GM21423 (cell line): ENCODE results near the gene RFX3.
A peak's percentile ranks its signal among the peaks of the same experiment; 100 is the strongest.

Experiments
- ATAC-seq: cut with Tn5 transposase; IDR thresholded peaks from one replicate; pipeline ENCODE4 v1.9.1; 2021; ENCODE audit warnings: mild to moderate bottlenecking, moderate library complexity; ENCODE audit not compliant: unreplicated experiment

Gene RFX3

DNA sequence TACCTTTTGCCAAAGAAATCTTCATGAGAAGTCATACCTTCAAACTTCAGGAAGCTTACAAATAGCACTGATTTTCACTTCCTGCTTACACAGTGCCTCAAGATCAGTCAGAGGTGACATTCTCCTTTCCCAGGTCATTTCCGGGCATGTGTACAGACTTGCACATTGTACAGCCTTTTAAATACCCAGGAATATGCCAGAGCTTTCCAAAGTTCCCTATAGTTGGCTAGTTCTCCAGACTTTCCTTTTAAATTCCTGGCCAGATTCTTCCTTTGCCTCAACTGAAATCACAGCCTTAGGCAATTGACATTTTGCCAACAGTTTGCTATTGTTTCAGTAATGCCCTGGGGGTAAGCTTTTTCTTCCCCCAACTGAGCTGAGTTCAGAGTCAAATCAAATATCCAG, 47.2 kb downstream of the RFX3 start:
- peak; percentile 41 for ATAC-seq

DNA sequence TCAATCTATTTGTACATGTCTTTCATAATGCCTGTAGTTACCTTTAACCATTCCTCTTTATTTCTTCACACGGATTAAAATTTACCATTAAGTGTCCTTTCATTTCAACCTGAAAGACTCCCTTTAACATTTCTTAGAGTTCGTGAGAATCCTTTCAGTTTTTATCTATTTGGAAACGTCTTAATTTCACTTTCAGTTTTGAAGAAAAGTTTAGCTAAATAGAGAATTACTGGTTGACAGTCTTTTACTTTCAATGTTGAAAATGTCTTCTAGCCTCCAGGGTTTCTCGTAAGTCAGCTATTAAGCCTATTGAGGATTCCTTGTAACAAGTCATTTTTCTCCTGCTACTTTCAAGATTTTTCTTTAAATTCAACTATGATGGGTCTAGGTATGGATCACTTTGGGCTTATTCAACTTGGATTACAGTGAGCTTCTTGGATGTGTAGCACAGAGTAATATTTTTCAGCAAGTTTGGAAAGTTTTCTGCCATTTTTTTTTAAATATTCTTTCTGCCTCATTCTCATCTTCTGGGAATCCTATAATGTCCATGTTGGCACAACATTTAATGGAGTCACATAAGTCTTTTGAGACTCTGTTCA, 48.5 kb downstream of the RFX3 start:
- no peak for ATAC-seq

DNA sequence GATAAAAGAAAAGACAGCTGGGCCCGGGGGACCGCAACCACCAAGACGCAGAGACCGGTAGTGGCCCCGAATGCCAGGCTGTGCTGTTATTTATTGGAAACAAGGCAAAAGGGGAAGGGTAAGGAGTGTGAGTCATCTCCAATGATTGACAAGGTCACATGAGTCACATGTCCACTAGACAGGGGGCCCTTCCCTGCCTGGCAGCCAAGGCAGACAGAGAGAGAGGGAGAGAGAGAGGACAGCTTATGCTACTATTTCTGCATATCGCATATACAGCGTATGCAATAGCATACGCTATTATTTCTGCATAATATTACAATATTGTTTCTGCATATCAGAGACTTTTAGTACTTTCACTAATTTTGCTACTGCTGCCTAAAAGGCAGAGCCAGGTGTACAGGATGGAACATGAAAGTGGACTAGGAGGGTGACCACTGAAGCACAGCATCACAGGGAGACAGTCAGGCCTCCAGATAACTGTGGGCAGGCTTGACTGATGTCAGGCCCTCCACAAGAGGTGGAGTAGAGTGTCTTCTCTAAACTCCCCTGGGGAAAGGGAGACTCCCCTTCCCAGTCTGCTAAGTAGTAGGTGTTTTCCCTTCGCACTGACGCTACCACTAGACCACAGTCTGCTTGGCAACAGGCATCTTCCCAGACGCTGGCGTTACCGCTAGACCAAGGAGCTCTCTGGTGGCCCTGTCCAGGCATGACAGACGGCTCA, 50.3 kb downstream of the RFX3 start:
- peak; percentile 19 for ATAC-seq

DNA sequence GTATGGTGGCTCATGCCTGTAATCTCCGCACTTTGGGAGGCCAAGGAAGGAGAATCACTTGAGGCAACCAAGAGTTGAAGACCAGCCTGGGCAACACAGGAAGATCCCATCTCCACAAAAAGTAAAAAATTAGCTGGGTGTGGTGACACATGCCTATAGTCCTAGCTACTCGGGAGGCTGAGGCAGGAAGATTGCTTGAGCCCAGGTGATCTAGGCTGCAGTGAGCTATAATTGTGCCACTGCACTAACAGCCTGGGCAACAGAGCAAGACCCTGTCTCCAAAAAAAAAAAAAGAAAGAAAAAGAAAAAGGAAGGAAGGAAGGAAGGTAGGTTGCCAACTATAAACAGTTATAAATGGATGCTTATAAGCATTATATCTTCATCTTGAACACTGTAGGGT, 51.0 kb downstream of the RFX3 start:
- no peak for ATAC-seq

DNA sequence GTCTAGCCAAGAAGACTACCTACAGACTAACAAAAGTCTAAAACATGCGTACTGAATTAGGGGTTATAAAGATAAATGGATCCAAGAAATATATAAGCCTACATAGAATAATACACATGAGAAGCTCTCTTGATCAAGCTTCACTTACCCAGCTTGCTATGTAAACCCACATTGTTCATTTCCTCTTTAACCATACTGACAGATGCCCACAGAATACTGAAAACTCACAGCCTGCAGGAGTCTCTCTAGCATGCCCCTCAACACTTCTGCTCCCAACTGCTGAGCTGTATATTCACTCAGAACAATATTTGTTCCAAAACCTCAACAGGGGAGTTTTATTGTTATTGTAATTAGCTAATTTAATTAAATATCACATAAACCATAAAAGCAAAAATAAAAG, 52.4 kb downstream of the RFX3 start:
- peak; percentile 48 for ATAC-seq

DNA sequence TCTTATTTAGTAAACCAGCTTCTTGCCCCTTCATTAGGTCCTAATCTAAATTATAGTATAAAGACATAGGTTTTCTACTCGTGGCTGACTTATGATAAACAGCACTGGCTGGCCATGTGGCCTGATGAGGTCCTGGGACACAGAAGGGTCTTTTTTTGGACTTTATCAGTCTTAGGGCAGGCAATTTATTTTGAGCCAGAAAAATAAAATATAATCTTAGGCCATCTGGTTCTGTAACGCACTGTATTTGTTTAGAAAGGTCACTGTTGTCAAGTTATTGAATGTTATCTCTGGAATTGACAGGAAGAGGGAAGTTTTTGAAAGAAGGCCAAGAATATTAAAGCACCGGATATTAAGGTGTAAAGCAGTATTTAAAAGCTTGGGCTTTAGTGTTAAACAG, 53.9 kb downstream of the RFX3 start:
- ATAC-seq, result no peak

DNA sequence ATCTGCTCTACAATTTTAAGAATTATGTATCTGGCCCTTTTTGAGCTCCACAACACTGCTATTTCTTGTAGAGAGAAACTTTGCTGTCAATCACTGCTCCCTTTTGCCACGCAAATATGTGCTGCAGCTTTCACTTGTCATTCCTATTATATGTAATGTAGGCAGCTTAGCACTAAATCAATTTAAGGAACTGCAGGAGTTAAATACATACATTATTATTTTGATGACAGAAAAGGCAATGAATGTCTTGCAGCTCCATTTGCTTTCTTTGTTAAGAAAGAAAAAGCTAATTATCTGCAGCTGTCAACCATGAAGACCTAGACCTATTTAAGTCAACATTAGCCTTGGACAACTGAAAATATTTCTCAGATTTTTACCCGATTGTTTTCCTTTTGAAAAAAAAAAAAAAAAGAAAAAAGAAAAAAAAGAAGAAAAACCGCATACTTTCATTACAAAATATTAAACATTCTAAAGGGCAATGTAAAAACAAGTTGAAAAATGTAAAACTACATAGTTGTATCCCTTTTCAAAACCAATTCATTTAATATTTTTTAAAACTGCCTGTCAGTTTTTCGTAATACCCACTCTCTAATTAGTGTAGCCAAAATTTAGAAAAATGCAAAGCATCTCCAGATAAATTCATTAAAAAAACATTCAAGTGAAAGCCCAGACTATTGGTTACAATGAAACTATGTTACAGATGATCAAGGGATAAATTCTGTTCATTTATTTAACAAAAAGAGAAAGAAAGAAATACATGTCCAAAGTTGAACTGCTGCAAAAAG, 57.2 kb downstream of the RFX3 start:
- no peak for ATAC-seq

DNA sequence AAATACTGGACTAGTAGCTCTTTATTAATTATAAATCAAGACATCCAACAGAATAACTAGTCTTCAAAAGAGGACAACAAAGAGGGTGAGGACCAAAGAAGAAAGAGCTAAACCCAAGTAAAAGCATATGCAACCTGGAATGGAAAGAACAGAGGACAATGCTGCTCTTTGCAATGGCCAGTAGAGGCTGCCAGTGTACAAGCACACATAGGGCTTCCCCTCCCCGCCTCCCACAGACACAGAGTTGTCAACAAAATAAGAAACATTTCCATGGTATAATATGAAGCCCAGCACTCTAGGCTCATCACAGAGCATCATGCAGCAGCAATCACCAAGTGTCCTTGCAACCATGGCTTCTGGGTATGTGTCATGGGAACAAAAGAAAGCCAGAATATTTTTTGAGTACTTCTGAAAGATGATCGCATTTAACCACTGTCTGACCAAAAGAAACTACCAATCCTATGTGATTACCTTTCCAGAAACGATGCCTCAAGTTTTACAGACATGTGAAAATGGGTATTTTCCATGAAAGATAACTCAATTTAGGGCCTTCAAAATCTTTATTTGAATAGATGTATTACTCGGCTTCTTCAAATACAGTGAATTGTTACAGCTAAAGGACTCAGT, 58.1 kb downstream of the RFX3 start:
- peak; percentile 98 for ATAC-seq

DNA sequence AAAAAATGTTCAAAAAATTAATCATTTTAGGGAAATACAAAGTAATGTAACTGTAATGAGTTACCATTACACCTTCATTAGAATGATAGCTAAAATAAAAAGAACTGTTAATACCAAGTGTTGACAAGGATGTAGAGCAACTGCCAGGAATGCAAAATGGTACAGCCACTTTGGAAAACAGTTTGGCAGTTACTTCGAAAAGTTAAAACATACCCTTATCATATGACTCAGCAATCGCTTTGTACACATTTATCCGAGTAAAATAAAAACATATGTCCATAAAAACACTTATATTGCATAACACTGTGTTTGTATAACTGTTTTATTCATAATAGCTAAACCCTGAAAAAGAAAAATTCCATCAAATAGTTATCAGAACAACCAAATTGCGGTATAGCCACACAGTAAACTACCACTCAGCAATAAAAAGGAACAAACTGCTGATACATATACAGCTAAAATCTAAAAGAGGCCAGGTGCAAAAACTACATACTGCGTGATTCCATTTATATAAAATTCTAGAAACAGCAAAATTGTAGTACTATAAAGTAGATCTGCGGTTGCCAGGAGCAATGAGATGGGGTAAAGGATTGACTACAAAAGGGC, 61.7 kb downstream of the RFX3 start:
- no peak for ATAC-seq

DNA sequence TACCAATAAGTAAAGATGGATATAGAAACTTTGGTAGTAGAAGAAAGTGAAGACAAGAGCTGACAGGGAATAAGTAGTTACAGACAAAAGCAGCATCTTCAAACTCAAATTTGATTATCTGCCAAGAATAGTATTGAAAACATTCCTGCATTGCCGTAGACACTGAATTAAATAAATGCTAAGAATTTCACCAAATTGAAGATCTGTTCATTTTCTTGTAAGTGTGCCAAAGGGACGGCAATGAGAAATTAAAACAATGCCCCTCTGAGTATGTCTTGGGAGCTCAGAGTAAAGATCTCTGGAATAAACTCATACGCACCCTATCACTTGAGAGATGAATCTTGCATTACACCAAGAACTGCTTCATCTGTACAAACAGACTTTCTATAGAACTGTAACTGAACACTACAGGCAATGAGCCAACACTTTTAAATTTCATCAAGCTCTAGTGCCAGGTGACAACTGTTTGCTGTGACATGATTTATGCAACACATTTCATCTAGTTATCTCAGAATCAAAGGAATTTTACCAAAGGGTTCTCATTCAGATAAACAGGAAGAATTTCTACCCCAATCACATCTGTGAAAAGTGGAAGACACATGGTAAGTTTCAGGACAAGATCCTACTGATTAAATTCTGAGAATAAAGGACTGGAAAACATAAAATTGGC, 66.9 kb downstream of the RFX3 start:
- ATAC-seq, result no peak

DNA sequence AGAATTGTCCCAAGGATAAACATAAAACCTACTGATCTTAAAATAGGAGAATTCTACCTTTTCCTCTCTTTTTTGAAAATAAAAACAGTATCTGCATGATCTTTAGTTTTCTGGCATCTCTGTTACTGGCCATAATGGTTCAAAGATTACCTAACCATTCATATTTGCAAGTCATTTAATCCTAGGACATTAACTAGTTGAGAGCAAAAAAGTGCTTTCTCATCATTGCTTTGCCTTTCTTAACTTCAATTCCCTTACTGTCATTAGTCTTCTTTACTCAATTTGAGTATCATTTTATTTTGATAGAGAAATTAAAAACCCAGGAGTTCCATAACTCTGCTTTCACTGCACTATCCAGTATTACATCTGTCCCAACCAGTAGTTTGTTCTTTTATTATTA, 68.6 kb downstream of the RFX3 start:
- no peak for ATAC-seq

DNA sequence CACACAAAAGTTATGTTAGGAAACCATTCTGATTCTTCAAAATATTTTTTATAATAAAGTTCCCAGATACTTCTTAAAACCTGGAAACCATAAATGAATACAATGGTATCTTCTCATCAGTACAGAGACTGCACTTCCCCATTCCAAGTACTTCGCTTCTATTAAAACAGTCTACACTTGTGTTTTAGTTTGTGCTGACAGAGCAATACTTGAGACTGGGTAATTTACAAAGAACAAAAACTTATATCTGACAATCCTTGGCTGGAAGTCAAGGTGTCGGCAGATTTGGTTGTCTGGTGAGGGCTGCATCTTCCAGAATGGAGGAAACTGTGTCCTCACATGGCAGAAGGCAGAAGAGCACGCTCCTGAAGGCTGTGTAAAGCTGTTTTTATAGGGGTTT, 70.1 kb downstream of the RFX3 start:
- ATAC-seq, result no peak

DNA sequence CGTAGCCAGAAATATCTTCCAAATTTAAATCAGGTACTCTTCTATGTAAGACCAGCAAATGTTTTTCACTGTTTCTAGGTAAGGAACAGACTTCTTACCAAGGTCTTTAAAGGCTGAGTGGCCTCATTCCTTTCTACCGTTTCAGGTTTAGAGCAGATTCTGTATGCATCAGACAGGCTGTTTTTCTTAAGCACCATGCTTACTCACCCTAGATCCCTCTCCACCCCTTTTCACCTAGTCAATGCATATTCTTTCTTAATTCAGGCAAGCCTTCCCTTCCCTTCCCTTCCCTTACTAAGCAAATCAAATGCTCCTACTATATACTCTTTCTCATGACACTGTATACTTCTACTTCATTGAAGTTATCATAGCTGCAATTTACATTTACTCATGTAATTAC, 70.7 kb downstream of the RFX3 start:
- no peak for ATAC-seq

DNA sequence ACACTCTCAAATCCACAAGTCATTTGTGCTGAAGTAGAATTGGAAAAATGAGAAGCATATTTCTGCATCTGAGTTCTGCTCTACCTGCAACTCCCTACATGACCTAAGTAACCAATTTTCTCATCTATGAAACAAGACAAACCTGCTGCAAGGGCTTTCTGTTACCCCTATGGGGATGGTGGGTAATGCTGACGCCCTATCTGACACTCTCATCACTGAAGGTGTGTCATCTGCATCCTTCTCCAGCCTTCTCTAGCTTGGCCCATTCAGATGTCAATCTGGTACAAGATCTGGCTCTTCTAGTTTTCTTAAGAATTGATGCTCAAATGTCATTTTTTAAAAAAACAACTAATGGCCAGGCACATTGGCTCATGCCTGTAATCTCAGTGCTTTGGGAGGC, 73.8 kb downstream of the RFX3 start:
- ATAC-seq, result no peak

DNA sequence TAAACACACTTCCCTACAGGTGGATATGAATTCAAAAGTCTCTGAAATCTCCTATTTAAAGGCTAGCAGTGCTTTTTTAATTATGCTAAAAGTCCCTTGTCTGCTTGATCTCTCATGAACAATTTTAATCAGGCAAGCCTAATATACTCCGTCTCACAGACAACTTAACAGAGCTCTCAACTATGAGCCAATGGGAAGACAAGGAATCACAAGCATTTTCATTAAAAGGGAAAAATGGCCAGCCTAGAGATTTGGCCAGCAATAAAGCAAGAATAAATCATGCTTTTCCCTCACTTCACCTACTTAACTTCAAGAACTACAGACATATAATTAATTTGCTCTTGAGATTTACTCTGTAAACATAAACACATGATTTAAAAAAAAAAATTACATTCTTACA, 78.0 kb downstream of the RFX3 start:
- no peak for ATAC-seq

DNA sequence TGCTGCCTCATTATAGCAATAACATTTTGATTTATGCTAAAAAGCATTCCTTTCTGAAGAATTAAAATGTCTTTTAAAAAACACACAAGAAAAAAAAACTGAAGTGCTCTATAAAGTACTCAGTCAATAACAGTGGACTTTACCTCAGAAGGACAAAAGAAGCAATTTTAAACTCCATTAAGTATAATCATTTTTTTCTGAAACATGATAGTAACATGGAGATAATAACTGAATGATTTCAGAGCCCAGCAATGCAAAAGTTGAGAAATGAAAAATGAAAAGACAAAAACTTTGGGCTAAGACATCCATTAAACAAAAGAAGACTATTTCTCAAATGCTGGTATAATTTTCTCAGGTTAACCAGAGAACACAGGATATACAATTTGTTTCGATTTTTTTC, 78.7 kb downstream of the RFX3 start:
- ATAC-seq, result no peak

DNA sequence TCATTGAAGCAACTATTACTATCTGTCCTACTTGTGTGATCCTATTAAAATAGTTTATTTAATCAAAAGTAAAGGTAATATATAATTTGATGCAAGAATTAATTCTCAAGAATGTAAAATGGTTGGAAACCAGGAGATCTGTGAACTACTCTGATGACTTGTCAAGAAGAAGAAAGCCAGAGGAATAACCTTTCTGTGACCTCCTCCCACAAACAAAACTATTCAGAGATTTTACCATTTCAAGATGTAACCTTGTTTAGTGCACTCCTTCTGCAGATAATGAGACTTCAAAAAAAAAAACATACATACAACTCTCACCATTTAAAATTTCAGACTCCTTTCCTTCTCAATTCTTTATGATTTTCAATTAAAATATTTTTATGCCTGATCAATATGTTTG, 79.5 kb downstream of the RFX3 start:
- ATAC-seq, result no peak

DNA sequence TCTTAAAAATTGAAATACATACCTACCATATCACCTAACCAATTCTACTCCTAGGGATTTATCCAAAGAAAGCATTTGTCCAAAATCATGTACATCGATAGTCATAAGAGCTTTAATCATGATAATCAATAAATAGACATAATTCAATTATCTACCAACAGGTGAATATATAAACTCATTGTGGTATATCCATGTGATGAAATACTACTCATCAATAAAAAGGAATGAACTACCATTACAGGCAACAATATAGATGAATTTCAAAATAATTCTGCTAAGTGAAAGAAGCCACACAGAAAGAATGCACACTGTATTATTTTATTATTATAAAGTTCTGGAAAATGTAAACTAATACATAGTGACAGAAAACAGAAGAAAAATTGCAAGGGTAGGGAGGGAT, 81.8 kb downstream of the RFX3 start:
- ATAC-seq, result no peak

DNA sequence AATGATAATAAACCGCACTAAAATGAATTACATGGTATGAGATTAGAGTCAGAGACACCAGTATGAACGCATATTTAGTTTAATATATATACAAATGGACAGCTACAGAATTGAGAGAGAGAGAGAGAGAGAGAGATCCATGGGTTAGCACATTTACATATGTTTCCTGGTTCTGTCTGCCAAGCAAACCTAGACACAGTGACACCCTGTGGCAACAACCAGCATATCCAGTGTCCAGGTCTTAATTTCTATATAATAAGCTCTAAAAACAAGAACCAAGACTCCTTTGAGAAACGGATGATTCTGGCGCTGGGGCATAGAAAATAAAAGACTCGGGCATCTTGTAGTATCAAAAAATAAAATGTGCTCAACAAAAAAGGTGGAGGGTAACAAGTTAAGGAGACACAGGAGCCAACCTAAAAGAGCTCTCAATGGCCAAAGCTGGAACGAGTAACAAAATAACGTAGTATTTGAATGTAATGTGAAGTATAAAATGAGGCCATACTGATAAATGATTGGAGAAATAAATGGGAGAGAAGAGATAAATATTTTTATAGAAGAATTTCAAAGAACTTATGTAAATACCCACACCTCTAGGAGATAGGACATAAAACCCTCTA, 84.5 kb downstream of the RFX3 start:
- ATAC-seq, result peak; percentile 94
